Measurements from ENCODE around the gene TBATA.

Gene TBATA

DNA sequence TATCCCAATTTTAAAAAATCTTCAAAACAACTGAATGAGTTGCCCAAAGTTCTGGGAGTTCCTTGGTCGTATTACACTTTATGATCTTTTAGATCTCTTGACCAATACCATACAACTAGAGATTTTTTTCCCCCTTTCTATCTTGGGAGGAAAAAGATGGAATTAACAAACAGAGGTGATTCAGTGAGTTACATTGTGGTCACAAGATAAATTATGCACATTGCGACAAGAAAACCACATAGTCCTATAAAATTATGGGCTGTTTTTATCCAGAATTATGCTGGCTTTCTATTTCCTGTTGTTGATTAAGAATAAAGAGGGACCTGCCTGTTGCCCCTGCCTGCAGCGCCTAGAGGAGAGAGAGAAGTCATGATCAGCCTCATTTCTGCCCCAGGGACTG lies 22.4 kb upstream of the TBATA start:
- H3K27ac ChIP-seq = no peak overlapping the region

DNA sequence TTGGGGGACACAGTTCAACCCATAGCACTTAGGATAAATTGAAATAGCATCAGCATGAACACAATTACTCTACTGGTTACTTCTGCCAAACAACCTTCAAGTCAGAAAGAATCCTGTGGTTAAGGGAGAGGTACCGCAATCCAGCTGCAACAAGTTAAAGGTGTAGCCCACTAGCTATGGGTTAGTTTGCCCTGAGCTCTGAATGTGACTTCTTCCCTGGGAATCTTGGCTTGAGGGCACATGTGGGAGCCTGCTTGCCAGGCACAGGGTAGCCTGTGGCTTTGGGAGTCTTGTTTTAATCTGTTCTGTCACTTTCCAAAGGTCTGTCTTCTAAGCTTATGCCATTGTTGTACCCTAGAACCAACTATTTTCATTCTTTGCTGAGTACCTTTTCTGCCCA lies 21.7 kb upstream of the TBATA start:
- no peak overlapping the region for H3K27ac ChIP-seq
- TF ChIP-seq, protein P1, sequence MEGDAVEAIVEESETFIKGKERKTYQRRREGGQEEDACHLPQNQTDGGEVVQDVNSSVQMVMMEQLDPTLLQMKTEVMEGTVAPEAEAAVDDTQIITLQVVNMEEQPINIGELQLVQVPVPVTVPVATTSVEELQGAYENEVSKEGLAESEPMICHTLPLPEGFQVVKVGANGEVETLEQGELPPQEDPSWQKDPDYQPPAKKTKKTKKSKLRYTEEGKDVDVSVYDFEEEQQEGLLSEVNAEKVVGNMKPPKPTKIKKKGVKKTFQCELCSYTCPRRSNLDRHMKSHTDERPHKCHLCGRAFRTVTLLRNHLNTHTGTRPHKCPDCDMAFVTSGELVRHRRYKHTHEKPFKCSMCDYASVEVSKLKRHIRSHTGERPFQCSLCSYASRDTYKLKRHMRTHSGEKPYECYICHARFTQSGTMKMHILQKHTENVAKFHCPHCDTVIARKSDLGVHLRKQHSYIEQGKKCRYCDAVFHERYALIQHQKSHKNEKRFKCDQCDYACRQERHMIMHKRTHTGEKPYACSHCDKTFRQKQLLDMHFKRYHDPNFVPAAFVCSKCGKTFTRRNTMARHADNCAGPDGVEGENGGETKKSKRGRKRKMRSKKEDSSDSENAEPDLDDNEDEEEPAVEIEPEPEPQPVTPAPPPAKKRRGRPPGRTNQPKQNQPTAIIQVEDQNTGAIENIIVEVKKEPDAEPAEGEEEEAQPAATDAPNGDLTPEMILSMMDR (conservative IDR thresholded peaks at IDR 0.05) = no peak
- TF ChIP-seq ZFX (IDR thresholded peaks at IDR 0.05) = no peak

More for the DNA sequence above, 22.4 kb upstream of the TBATA start:
- TF ChIP-seq ZFX (IDR thresholded peaks at IDR 0.05) = no peak
- TF ChIP-seq, protein P1 (conservative IDR thresholded peaks at IDR 0.05) = no peak

DNA sequence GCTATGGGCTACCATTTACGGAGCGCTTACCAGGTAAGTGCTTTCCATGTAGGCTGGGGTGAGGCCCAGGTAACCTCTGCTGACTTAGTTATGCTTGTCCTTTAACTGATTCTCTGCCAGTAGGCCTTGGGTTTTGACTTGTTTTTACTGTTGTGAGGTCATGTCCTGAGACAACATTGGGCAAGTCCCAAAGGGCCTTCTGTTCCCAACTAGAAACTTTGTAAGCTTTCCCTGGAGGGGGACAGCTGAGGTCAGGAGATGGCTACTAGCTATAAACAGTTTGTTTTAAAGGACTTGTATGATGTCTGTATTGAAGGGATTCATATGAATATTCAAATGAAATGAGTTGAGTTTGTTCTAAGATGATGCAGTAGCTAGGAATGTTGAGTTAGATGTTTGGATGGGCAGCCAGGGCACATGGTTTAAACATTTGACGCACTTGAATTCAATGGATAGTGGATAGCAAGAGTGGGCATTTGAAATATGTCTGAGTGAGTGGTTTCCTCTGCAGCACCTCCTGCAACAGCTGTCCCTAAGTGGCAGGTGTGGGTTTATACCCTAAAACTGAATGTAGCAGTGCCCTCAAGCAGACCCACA lies 20.5 kb upstream of the TBATA start:
- no peak for TF ChIP-seq ZFX (IDR thresholded peaks at IDR 0.05)
- TF ChIP-seq, protein P1 (conservative IDR thresholded peaks at IDR 0.05) = no peak

DNA sequence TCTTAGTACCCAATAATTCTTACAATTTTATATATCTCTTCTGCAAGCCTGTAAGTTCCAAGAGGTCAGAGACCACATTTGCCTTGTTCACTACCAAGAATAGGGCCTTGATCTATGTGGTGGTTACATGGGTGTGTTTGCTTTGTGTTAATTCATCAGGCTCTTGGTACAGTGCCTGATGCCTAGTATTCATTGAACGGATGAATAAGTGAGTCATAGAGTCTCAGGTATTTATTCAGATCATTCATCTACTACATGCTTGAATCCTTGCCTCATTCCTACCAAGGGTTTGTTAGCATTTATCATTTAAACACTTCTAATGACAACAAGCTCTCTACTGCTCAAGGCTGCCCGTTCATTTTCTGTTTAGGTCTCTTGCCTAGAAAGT lies 19.2 kb upstream of the TBATA start:
- no peak overlapping the region; the same call in 1 of the 2 replicates for H3K27ac ChIP-seq
- no peak for TF ChIP-seq ZFX (IDR thresholded peaks at IDR 0.05)
- TF ChIP-seq, protein P1 (conservative IDR thresholded peaks at IDR 0.05) = no peak

More for the DNA sequence above, 20.5 kb upstream of the TBATA start:
- no peak overlapping the region for H3K27ac ChIP-seq

DNA sequence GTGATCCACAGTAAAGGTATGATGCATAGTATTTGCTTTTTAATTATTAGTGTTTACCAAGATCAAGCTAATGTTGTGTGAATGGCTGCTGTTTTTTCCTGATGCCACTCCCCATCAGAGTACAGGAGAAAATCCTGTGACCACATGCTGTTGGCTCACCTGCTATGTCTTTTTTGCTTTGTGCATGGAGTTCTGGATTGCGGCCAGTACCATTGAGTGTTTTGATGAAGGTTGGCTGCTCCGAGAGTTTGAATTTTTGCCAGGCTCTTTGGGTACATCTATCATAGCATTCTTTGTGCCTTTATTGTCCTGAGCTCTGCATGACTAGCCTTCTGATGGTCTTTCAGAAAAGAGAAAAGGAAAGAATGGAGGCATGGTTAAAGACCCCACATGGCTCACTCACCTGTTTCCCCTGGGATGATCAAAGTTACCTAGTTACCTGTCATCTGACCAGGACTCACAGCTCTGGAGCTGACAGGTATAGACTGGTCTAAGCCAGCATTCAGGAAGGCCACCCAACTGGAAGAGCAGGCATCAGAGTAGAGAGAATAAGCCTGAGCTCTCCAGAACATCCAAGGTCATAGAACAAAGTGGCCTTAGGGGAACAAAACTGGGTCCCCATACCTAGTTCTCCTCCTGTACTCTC lies 18.7 kb upstream of the TBATA start:
- H3K27ac ChIP-seq = peak overlapping the region; percentile 8; the same call in 1 of the 2 replicates
- no peak for TF ChIP-seq ZFX (IDR thresholded peaks at IDR 0.05)
- TF ChIP-seq, protein P1 (conservative IDR thresholded peaks at IDR 0.05) = no peak

DNA sequence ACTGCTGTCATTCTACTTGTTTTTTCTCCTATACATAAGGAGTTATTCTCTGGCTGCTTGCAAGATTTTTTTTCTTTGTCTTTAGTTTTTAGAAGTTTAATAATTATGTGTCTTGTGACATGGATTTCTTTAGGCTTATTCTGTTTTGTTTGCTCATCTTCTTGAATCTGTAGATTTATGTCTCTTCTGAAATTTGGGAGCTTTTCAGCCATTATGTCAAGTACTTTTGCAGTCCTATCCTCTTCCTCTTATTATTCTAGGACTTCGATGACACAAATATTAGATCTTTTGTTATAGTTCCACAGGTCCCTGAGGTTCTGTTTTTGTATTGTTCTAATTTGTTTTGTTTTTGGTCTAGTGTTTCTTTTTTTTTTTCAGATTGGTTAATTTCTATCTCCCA lies 16.7 kb upstream of the TBATA start:
- H3K27ac ChIP-seq = no peak overlapping the region
- TF ChIP-seq, protein P1 (conservative IDR thresholded peaks at IDR 0.05) = no peak
- TF ChIP-seq ZFX (IDR thresholded peaks at IDR 0.05) = no peak

DNA sequence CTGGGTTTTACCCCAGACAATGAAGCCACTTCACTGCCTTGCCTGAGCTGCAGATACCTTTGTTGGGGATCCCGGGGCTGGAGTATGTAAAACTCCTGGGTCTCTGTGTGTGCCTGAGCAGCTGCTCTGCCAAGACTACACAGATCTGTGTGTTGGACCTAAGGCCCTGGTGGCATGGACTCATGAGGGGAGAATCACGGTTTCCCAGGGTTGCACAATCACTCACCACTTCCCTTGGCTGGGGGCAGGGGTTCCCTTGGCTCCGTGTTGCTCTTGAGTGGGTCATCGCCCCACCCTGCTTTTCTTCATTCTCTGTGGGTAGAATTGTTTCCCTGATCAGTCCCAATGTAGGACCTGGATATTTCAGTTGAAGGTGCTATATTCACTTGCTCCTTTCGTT lies 13.9 kb upstream of the TBATA start:
- no peak for TF ChIP-seq ZFX (IDR thresholded peaks at IDR 0.05)
- TF ChIP-seq, protein P1 (conservative IDR thresholded peaks at IDR 0.05) = no peak
- no peak overlapping the region for H3K27ac ChIP-seq

Data from C4-2B (cell line).